Renal cortical epithelial cell (primary cell): ENCODE data around the gene ATP6V1F. TPM values are rescaled to one million over a fixed set of nuclear protein-coding genes. Genes with fewer than 3 reads are reported as not detected.

Experiments used
- DNase-seq: peaks from one replicate; pipeline ENCODE4 v3.0.0-alpha.2; 2011; ENCODE audit warnings: low read depth
- total RNA-seq: library from RNA; depleted of rRNA; stranded (reverse); fragments of >200 nt; gene quantifications from 2 replicates; pipeline ENCODE4 v1.2.3, GENCODE V29; 2014

The ATP6V1F gene
- total RNA-seq, 1 donor from 2014 or later, result 82.1 TPM

- no peak for DNase-seq
Measured at GRCh38 chr7:128867842-128868623, 5.4 kb downstream of the ATP6V1F start.

- DNase-seq, result no peak
Measured at GRCh38 chr7:128868624-128869137, 6.0 kb downstream of the ATP6V1F start.

GRCh38 chr7:128869138-128869943 lies 6.7 kb downstream of the ATP6V1F start:
- no peak for DNase-seq

GRCh38 chr7:128869944-128870285 lies 7.3 kb downstream of the ATP6V1F start:
- no peak for DNase-seq

GRCh38 chr7:128871050-128871449 lies 8.4 kb downstream of the ATP6V1F start:
- no peak for DNase-seq

GRCh38 chr7:128872394-128872824 lies 9.8 kb downstream of the ATP6V1F start:
- DNase-seq, result no peak

GRCh38 chr7:128873234-128873633 lies 10.6 kb downstream of the ATP6V1F start:
- no peak for DNase-seq

GRCh38 chr7:128874140-128875031 lies 11.7 kb downstream of the ATP6V1F start:
- DNase-seq, result no peak

- DNase-seq, result no peak
Measured at GRCh38 chr7:128875523-128875948, 12.9 kb downstream of the ATP6V1F start.

- no peak for DNase-seq
Measured at GRCh38 chr7:128876127-128876526, 13.5 kb downstream of the ATP6V1F start.

- no peak for DNase-seq
Measured at GRCh38 chr7:128876586-128876977, 13.9 kb downstream of the ATP6V1F start.

GRCh38 chr7:128876978-128877755 lies 14.5 kb downstream of the ATP6V1F start:
- DNase-seq, result no peak

- no peak for DNase-seq
Measured at GRCh38 chr7:128877756-128878120, 15.1 kb downstream of the ATP6V1F start.

GRCh38 chr7:128878226-128879105 lies 15.8 kb downstream of the ATP6V1F start:
- no peak for DNase-seq

- no peak for DNase-seq
Measured at GRCh38 chr7:128879461-128879938, 16.8 kb downstream of the ATP6V1F start.

- no peak for DNase-seq
Measured at GRCh38 chr7:128879939-128880746, 17.5 kb downstream of the ATP6V1F start.

GRCh38 chr7:128880791-128881457 lies 18.3 kb downstream of the ATP6V1F start:
- DNase-seq, result no peak

GRCh38 chr7:128881458-128882125 lies 18.9 kb downstream of the ATP6V1F start:
- no peak for DNase-seq
